Measurements from ENCODE around the gene CCDC170.

CCDC170 gene

GRCh38 chr6:151589667-151590066, 95.8 kb downstream of the CCDC170 start:
- H2AFZ ChIP-seq (ENCODE audit: low read length), result no peak overlapping the region

GRCh38 chr6:151590742-151591141, 96.9 kb downstream of the CCDC170 start:
- Histone ChIP-seq H3K27ac (ENCODE audit: low read length) (no peak overlapping the region), H3K4me1 (ENCODE audit: low read length) (no peaks in the 10 kb centered on the region), H3K9ac (ENCODE audit: low read length) (no peak overlapping the region), H2AFZ (ENCODE audit: low read length) (no peak overlapping the region), H3F3A (ENCODE audit: insufficient read depth, low read length) (no peaks in the 10 kb centered on the region), H3K9me3 (replicated peaks; ENCODE audit: insufficient read depth, low read length) (no peaks in the 10 kb centered on the region), H3K36me3 (replicated peaks; ENCODE audit: insufficient read depth, low read length) (no peaks in the 10 kb centered on the region), H3K4me2 (ENCODE audit: low read depth, low read length) (no peak overlapping the region), H3K9me2 (replicated peaks; ENCODE audit: insufficient read depth, low read length) (no peaks in the 10 kb centered on the region), H3K4me3 (ENCODE audit: low read length) (no peak overlapping the region), H4K20me1 (ENCODE audit: insufficient read depth, low read length) (no peaks in the 10 kb centered on the region), H3K27me3 (replicated peaks; ENCODE audit: insufficient read depth, low read length) (no peaks in the 10 kb centered on the region), H3K79me2 (ENCODE audit: low read length) (no peaks in the 10 kb centered on the region)
- DNase-seq, result no peak
- TF ChIP-seq EZH2phosphoT487 (IDR thresholded peaks at IDR 0.05; ENCODE audit: low read length) (no peak), EZH2 (optimal IDR thresholded peaks at IDR 0.05; ENCODE audit: low read depth, low read length) (no peak), CTCF (IDR thresholded peaks at IDR 0.05; ENCODE audit: low read length) (no peak)

More at GRCh38 chr6:151589667-151590066, 95.8 kb downstream of the CCDC170 start:
- no peak for TF ChIP-seq CTCF (IDR thresholded peaks at IDR 0.05; ENCODE audit: low read length)
- TF ChIP-seq EZH2phosphoT487 (IDR thresholded peaks at IDR 0.05; ENCODE audit: low read length), result no peak
- TF ChIP-seq EZH2 (optimal IDR thresholded peaks at IDR 0.05; ENCODE audit: low read depth, low read length), result no peak
- H4K20me1 ChIP-seq (ENCODE audit: insufficient read depth, low read length), result no peaks in the 10 kb centered on the region
- H3K9ac ChIP-seq (ENCODE audit: low read length), result no peak overlapping the region
- H3K27ac ChIP-seq (ENCODE audit: low read length), result no peak overlapping the region
- H3K79me2 ChIP-seq (ENCODE audit: low read length), result no peaks in the 10 kb centered on the region
- H3K9me2 ChIP-seq (replicated peaks; ENCODE audit: insufficient read depth, low read length), result no peaks in the 10 kb centered on the region
- no peaks in the 10 kb centered on the region for H3K9me3 ChIP-seq (replicated peaks; ENCODE audit: insufficient read depth, low read length)
- H3K4me2 ChIP-seq (ENCODE audit: low read depth, low read length), result no peak overlapping the region
- no peak overlapping the region for H3K4me3 ChIP-seq (ENCODE audit: low read length)
- H3F3A ChIP-seq (ENCODE audit: insufficient read depth, low read length), result no peaks in the 10 kb centered on the region
- no peaks in the 10 kb centered on the region for H3K4me1 ChIP-seq (ENCODE audit: low read length)
- H3K36me3 ChIP-seq (replicated peaks; ENCODE audit: insufficient read depth, low read length), result no peaks in the 10 kb centered on the region
- H3K27me3 ChIP-seq (replicated peaks; ENCODE audit: insufficient read depth, low read length), result no peaks in the 10 kb centered on the region
- DNase-seq, result no peak

GRCh38 chr6:151592449-151593159, 98.8 kb downstream of the CCDC170 start:
- H3F3A ChIP-seq (ENCODE audit: insufficient read depth, low read length), result no peaks in the 10 kb centered on the region
- H3K27me3 ChIP-seq (replicated peaks; ENCODE audit: insufficient read depth, low read length), result no peaks in the 10 kb centered on the region
- no peak overlapping the region for H3K4me3 ChIP-seq (ENCODE audit: low read length)
- no peak overlapping the region for H3K4me2 ChIP-seq (ENCODE audit: low read depth, low read length)
- H3K36me3 ChIP-seq (replicated peaks; ENCODE audit: insufficient read depth, low read length), result no peaks in the 10 kb centered on the region
- H3K79me2 ChIP-seq (ENCODE audit: low read length), result no peaks in the 10 kb centered on the region
- no peaks in the 10 kb centered on the region for H4K20me1 ChIP-seq (ENCODE audit: insufficient read depth, low read length)
- H2AFZ ChIP-seq (ENCODE audit: low read length), result no peak overlapping the region
- no peaks in the 10 kb centered on the region for H3K9me2 ChIP-seq (replicated peaks; ENCODE audit: insufficient read depth, low read length)
- no peak for DNase-seq
- H3K27ac ChIP-seq (ENCODE audit: low read length), result no peak overlapping the region
- no peaks in the 10 kb centered on the region for H3K9me3 ChIP-seq (replicated peaks; ENCODE audit: insufficient read depth, low read length)
- no peak overlapping the region for H3K9ac ChIP-seq (ENCODE audit: low read length)
- no peaks in the 10 kb centered on the region for H3K4me1 ChIP-seq (ENCODE audit: low read length)
- no peak for TF ChIP-seq CTCF (IDR thresholded peaks at IDR 0.05; ENCODE audit: low read length)
- no peak for TF ChIP-seq EZH2 (optimal IDR thresholded peaks at IDR 0.05; ENCODE audit: low read depth, low read length)
- no peak for TF ChIP-seq EZH2phosphoT487 (IDR thresholded peaks at IDR 0.05; ENCODE audit: low read length)

Data from MM.1S (cell line).